GM23338 (cell line): Measurements from ENCODE around the gene BCAS3. TPM values are rescaled to one million over a fixed set of nuclear protein-coding genes. Genes with fewer than 3 reads are reported as not detected.

Source experiments
- ATAC-seq: fragments of 200-7000 bp; cut with Tn5 transposase; 3 replicates; pipeline ENCODE4 v1.9.1; 2020
- DNase-seq: peaks from one replicate; pipeline ENCODE4 v3.0.0-alpha.2; 2015; ENCODE audit warnings: low spot score
- H2AFZ ChIP-seq: fragments of 200-600 bp; sonication (generic); 2 replicates; pipeline ENCODE4 v1.8.0; 2016; ENCODE audit warnings: antibody characterized with exemption, mild to moderate bottlenecking, moderate library complexity
- H3F3A ChIP-seq: fragments of 200-600 bp; sonication (generic); replicated peaks from 2 replicates; pipeline ENCODE4 v1.8.0; 2017; ENCODE audit warnings: antibody characterized with exemption, mixed run types, low read depth
- H3K27ac ChIP-seq: fragments of 200-600 bp; sonication (generic); 2 replicates; pipeline ENCODE4 v1.6.1; 2016; ENCODE audit warnings: low read depth
- H3K27me3 ChIP-seq: fragments of 200-600 bp; sonication (generic); 2 replicates; pipeline ENCODE4 v1.8.0; 2016; ENCODE audit warnings: mild to moderate bottlenecking, mixed run types, moderate library complexity; ENCODE audit not compliant: insufficient read depth
- H3K36me3 ChIP-seq: fragments of 200-600 bp; sonication (generic); 2 replicates; pipeline ENCODE4 v1.8.0; 2016; ENCODE audit warnings: mild to moderate bottlenecking; ENCODE audit not compliant: insufficient read depth
- H3K4me1 ChIP-seq: fragments of 200-600 bp; sonication (generic); 2 replicates; pipeline ENCODE4 v1.8.0; 2016; ENCODE audit warnings: mild to moderate bottlenecking, moderate library complexity; ENCODE audit not compliant: insufficient read depth
- H3K4me2 ChIP-seq: fragments of 200-600 bp; sonication (generic); 2 replicates; pipeline ENCODE4 v1.7.1; 2017; ENCODE audit warnings: mixed run types
- H3K4me3 ChIP-seq: fragments of 200-600 bp; sonication (generic); 2 replicates; pipeline ENCODE4 v1.6.1; 2016; ENCODE audit warnings: mixed run types
- H3K79me2 ChIP-seq: fragments of 200-600 bp; sonication (generic); replicated peaks from 2 replicates; pipeline ENCODE4 v1.8.0; 2017; ENCODE audit warnings: mild to moderate bottlenecking; ENCODE audit not compliant: insufficient read depth
- H3K9me2 ChIP-seq: fragments of 200-600 bp; sonication (generic); 2 replicates; pipeline ENCODE4 v1.8.0; 2017; ENCODE audit not compliant: insufficient read depth
- H4K20me1 ChIP-seq: fragments of 200-600 bp; sonication (generic); replicated peaks from 2 replicates; pipeline ENCODE4 v1.8.0; 2017; ENCODE audit warnings: mild to moderate bottlenecking; ENCODE audit not compliant: insufficient read depth
- H3K27ac Mint-ChIP-seq: 2 replicates; pipeline ENCODE4 v1.8.0; 2020; ENCODE audit warnings: inconsistent platforms, mild to moderate bottlenecking, moderate library complexity, mixed read lengths
- H3K27me3 Mint-ChIP-seq: 3 replicates; pipeline ENCODE4 v1.8.0; 2022; ENCODE audit warnings: low read depth, mild to moderate bottlenecking, moderate library complexity, mixed read lengths, inconsistent platforms; ENCODE audit not compliant: insufficient read depth, poor library complexity
- H3K36me3 Mint-ChIP-seq: 3 replicates; pipeline ENCODE4 v1.8.0; 2021; ENCODE audit warnings: low read depth, mild to moderate bottlenecking, inconsistent platforms, moderate library complexity, mixed read lengths
- H3K4me1 Mint-ChIP-seq: 3 replicates; pipeline ENCODE4 v1.8.0; 2020; ENCODE audit warnings: mild to moderate bottlenecking, inconsistent platforms, mixed read lengths
- H3K4me3 Mint-ChIP-seq: 3 replicates; pipeline ENCODE4 v1.8.0; 2021; ENCODE audit warnings: moderate library complexity, mild to moderate bottlenecking, inconsistent platforms, mixed read lengths
- H3K9me3 Mint-ChIP-seq: 3 replicates; pipeline ENCODE4 v1.8.0; 2020; ENCODE audit warnings: moderate library complexity, mild to moderate bottlenecking, inconsistent platforms, mixed read lengths
- ETS1 ChIP-seq: IDR thresholded peaks from 2 replicates; pipeline ENCODE4 v1.6.1; 2016; ENCODE audit warnings: antibody characterized with exemption
- EZH2phosphoT487 ChIP-seq: fragments of 200-600 bp; sonication (generic); IDR thresholded peaks from one replicate; pipeline ENCODE4 v1.8.1; 2018; ENCODE audit warnings: antibody characterized with exemption; ENCODE audit not compliant: unreplicated experiment
- JUNB ChIP-seq: IDR thresholded peaks from one replicate; pipeline ENCODE4 v1.6.1; 2016; ENCODE audit warnings: antibody characterized with exemption; ENCODE audit not compliant: unreplicated experiment
- NANOG ChIP-seq: IDR thresholded peaks from 2 replicates; pipeline ENCODE4 v1.6.1; 2016; ENCODE audit warnings: antibody characterized with exemption, borderline replicate concordance
- REST ChIP-seq: IDR thresholded peaks from one replicate; pipeline ENCODE4 v1.6.1; 2018; ENCODE audit warnings: antibody characterized with exemption; ENCODE audit not compliant: unreplicated experiment
- ZNF114 ChIP-seq: fragments of 250-450 bp; sonication (Bioruptor Pico); IDR thresholded peaks from 2 replicates; pipeline ENCODE4 v1.5.0; 2020; ENCODE audit warnings: mild to moderate bottlenecking, moderate library complexity
- ZNF331 ChIP-seq: fragments of 250-450 bp; sonication (Bioruptor Pico); IDR thresholded peaks from 2 replicates; pipeline ENCODE4 v1.5.0; 2020; ENCODE audit warnings: low read depth, mild to moderate bottlenecking, moderate library complexity
- ZNF462 ChIP-seq: fragments of 250-450 bp; sonication (Bioruptor Pico); IDR thresholded peaks from 2 replicates; pipeline ENCODE4 v1.5.0; 2020; ENCODE audit warnings: mild to moderate bottlenecking, moderate library complexity
- polyA plus RNA-seq: library from polyadenylated mRNA; unstranded; fragments of >200 nt; fragmentation: Nextera tagmentation; extraction: Ambion mirVana; gene quantifications from 2 replicates; pipeline ENCODE4 v1.2.1, GENCODE V29; 2016
- total RNA-seq: library from RNA; depleted of rRNA; stranded (reverse); fragments of >200 nt; shearing (Covaris generic); gene quantifications from 2 replicates; pipeline ENCODE4 v1.2.3, GENCODE V29; 2014

The BCAS3 gene
- total and polyA plus RNA-seq, 2 experiments from 2014 or later: 8.2 to 28.0 TPM

- TF ChIP-seq ZNF462 (CRISPR knock-in tag) (no peak), ZNF114 (CRISPR knock-in tag) (no peak), NANOG (no peak), EZH2phosphoT487 (no peak)
Observed at GRCh38 chr17:61337290-61337689, 659.6 kb downstream of the BCAS3 start (continued).

- no peak overlapping the region for H3K27ac Mint-ChIP-seq
- Histone ChIP-seq H3K27ac (no peak overlapping the region), H3K9me2 (no peaks in the 10 kb centered on the region), H3K36me3 (no peaks in the 10 kb centered on the region), H3K4me3 (no peak overlapping the region), H3F3A (no peaks in the 10 kb centered on the region), H4K20me1 (no peaks in the 10 kb centered on the region), H3K27me3 (no peaks in the 10 kb centered on the region), H2AFZ (no peak overlapping the region), H3K4me2 (no peak overlapping the region), H3K79me2 (no peaks in the 10 kb centered on the region), H3K4me1 (0 out of 2 replicates have a peak, but pooled peaks cover 3% of the 10 kb centered on the region)
- no peak for ATAC-seq
- peaks cover 8% of the 10 kb centered on the region for H3K27me3 Mint-ChIP-seq
- H3K4me1 Mint-ChIP-seq: peaks cover 8% of the 10 kb centered on the region
- H3K9me3 Mint-ChIP-seq: no peaks in the 10 kb centered on the region
- H3K4me3 Mint-ChIP-seq: no peak overlapping the region
- no peaks in the 10 kb centered on the region for H3K36me3 Mint-ChIP-seq
- no peak for DNase-seq
- no peak for TF ChIP-seq ZNF331 (CRISPR knock-in tag)
- no peak for TF ChIP-seq REST
- TF ChIP-seq NANOG: no peak
- TF ChIP-seq JUNB: no peak
- TF ChIP-seq ETS1: no peak
- TF ChIP-seq ZNF114 (CRISPR knock-in tag): no peak
Observed at GRCh38 chr17:61338000-61338798, 660.5 kb downstream of the BCAS3 start.
